IPS DF 19.7 (cell line): ENCODE results near the gene VANGL2.

ENCODE experiments used
- DNase-seq: peaks from one replicate; pipeline ENCODE4 v3.0.0-alpha.2; 2013; ENCODE audit warnings: low read depth, low spot score

VANGL2 gene

GRCh38 chr1:160405331-160405877 is 5.0 kb downstream of the VANGL2 start:
- no peak for DNase-seq

GRCh38 chr1:160406131-160406968 is 6.0 kb downstream of the VANGL2 start:
- no peak for DNase-seq

GRCh38 chr1:160407839-160408801 is 7.8 kb downstream of the VANGL2 start:
- DNase-seq: no peak

- DNase-seq: no peak
Measured at GRCh38 chr1:160408864-160409263, 8.5 kb downstream of the VANGL2 start.

GRCh38 chr1:160409486-160409885 is 9.1 kb downstream of the VANGL2 start:
- no peak for DNase-seq

GRCh38 chr1:160410406-160411005 is 10.1 kb downstream of the VANGL2 start:
- DNase-seq: no peak

- DNase-seq: no peak
Measured at GRCh38 chr1:160411271-160412027, 11.1 kb downstream of the VANGL2 start.

GRCh38 chr1:160412028-160412362 is 11.6 kb downstream of the VANGL2 start:
- DNase-seq: no peak

GRCh38 chr1:160413716-160414115 is 13.4 kb downstream of the VANGL2 start:
- DNase-seq: no peak

GRCh38 chr1:160414881-160415280 is 14.5 kb downstream of the VANGL2 start:
- no peak for DNase-seq

- DNase-seq: no peak
Measured at GRCh38 chr1:160415696-160416290, 15.4 kb downstream of the VANGL2 start.

GRCh38 chr1:160416369-160416768 is 16.0 kb downstream of the VANGL2 start:
- no peak for DNase-seq

- no peak for DNase-seq
Measured at GRCh38 chr1:160418483-160418882, 18.1 kb downstream of the VANGL2 start.

- no peak for DNase-seq
Measured at GRCh38 chr1:160419150-160419837, 18.9 kb downstream of the VANGL2 start.

GRCh38 chr1:160419838-160420169 is 19.4 kb downstream of the VANGL2 start:
- no peak for DNase-seq

- DNase-seq: no peak
Measured at GRCh38 chr1:160420881-160421842, 20.8 kb downstream of the VANGL2 start.

- DNase-seq: no peak
Measured at GRCh38 chr1:160421881-160422280, 21.5 kb downstream of the VANGL2 start.

- DNase-seq: no peak
Measured at GRCh38 chr1:160423966-160424365, 23.6 kb downstream of the VANGL2 start.

- no peak for DNase-seq
Measured at GRCh38 chr1:160425847-160426246, 25.5 kb downstream of the VANGL2 start.
